Thoracic aorta (tissue), 2 donors: ENCODE data around the gene DNMT3B. TPM values are rescaled to one million over a fixed set of nuclear protein-coding genes. Genes with fewer than 3 reads are reported as not detected.

Experiments
- ATAC-seq: fragments of 150-250 bp; one replicate; pipeline ENCODE4 v1.8.0; 2017; ENCODE audit warnings: low read depth; ENCODE audit not compliant: insufficient number of reproducible peaks, low FRiP score
- DNase-seq: peaks from one replicate; pipeline ENCODE4 v3.0.0-alpha.2; 2020; ENCODE audit warnings: low spot score
- H3K27ac ChIP-seq, 2 donors: fragments of 200-600 bp; sonication (generic); 1 replicate in 1 of 2; 2 replicates in 1 of 2; pipeline ENCODE4 v1.5.1; 2016; ENCODE audit warnings: mild to moderate bottlenecking in 2 of 2, moderate library complexity in 2 of 2
- H3K27me3 ChIP-seq: fragments of 200-600 bp; sonication (generic); replicated peaks from 2 replicates; pipeline ENCODE4 v1.6.0; 2016; ENCODE audit warnings: mild to moderate bottlenecking; ENCODE audit not compliant: insufficient read depth
- H3K36me3 ChIP-seq: fragments of 200-600 bp; sonication (generic); one replicate; pipeline ENCODE4 v1.5.1; 2016
- H3K4me1 ChIP-seq, 2 donors: fragments of 200-600 bp; sonication (generic); 1 replicate in 1 of 2; 2 replicates in 1 of 2; pipeline versions ENCODE4 v1.5.1 to v1.6.0; 2016; ENCODE audit warnings: low read depth in 2 of 2, mild to moderate bottlenecking in 1 of 2; ENCODE audit not compliant: control insufficient read depth in 1 of 2
- H3K4me3 ChIP-seq: fragments of 200-600 bp; sonication (generic); 2 replicates; pipeline ENCODE4 v1.5.1; 2016; ENCODE audit warnings: mild to moderate bottlenecking
- H3K9me3 ChIP-seq: fragments of 200-600 bp; sonication (generic); 2 replicates; pipeline ENCODE4 v1.5.1; 2016
- total RNA-seq, 2 donors: library from RNA; depleted of rRNA; stranded (reverse); fragments of >200 nt; gene quantifications; one replicate each; pipeline versions ENCODE4 v1.1.0 to v1.2.3, GENCODE V29; 2016
- TF ChIP-seq, protein P1 (sequence below): fragments of 200-600 bp; sonication (generic); IDR thresholded peaks from one replicate; pipeline ENCODE4 v1.5.1; 2019; ENCODE audit warnings: antibody characterized with exemption

The DNMT3B gene
- total RNA-seq, 2 donors from 2014 or later: 0.81 to 1.3 TPM

DNA sequence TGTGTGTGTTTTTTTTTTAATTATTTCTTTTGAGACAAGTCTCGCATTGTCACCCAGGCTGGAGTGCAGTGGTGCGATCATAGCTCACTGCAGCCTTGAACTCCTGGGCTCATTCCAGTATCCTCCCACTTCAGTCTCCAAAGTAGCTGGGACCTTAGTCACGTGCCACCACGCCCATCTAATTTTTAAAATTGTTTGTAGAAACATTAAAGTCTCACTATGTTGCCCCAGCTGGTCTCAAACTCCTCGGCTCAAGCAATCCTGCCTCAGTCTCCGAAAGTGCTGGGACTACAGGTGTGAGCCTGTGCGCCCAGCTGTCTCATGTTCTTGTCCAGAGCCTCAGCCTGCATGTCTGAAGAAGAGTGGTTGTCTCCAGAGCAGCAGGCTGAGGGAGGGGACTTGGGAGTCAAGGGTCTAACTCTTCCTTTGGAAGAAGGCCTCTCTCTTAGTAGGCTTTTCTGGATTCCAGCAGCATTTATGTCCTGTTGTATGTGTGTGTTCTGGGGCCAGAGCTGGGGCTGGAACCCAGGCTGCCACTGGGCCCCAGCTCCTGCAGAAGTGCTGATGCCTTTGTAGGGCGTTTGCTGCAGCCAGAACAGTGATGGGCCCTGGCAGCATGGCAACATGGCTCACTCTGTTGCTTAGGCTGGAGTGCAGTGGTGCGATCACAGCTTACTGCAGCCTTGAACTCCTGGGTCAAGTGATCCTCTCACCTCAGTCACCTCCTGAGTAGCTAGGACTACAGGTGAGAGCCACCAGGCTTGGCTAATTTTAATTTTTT is 5.4 kb downstream of the DNMT3B start:
- no peak for DNase-seq
- no peak for ATAC-seq

DNA sequence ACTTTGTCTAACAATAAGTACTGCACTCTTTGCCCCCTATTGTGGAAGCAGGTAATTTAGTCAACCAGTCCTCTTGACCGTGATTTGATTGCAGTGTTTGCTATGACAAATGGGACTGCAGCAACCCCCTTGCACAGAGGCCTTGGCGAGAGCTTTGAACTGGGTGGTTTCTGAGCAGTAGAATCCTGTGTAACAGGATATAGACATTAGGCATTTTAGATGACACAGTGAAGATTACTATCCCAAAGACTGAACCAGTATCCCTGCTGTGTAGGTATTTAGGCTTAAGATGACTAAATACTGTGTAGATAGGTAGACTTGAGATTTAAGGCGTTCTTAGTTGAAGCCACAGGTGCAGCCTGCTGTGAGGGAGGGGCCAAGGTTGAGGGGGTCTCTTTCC is 9.9 kb downstream of the DNMT3B start:
- no peaks in the 10 kb centered on the region for H3K4me1 ChIP-seq
- TF ChIP-seq, protein P1, sequence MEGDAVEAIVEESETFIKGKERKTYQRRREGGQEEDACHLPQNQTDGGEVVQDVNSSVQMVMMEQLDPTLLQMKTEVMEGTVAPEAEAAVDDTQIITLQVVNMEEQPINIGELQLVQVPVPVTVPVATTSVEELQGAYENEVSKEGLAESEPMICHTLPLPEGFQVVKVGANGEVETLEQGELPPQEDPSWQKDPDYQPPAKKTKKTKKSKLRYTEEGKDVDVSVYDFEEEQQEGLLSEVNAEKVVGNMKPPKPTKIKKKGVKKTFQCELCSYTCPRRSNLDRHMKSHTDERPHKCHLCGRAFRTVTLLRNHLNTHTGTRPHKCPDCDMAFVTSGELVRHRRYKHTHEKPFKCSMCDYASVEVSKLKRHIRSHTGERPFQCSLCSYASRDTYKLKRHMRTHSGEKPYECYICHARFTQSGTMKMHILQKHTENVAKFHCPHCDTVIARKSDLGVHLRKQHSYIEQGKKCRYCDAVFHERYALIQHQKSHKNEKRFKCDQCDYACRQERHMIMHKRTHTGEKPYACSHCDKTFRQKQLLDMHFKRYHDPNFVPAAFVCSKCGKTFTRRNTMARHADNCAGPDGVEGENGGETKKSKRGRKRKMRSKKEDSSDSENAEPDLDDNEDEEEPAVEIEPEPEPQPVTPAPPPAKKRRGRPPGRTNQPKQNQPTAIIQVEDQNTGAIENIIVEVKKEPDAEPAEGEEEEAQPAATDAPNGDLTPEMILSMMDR: no peak
- no peaks in the 10 kb centered on the region for H3K9me3 ChIP-seq
- H3K4me3 ChIP-seq: no peak overlapping the region
- no peaks in the 10 kb centered on the region for H3K36me3 ChIP-seq
- H3K27me3 ChIP-seq: no peaks in the 10 kb centered on the region
- ATAC-seq: no peak
- DNase-seq: no peak
- no peak overlapping the region for H3K27ac ChIP-seq

More for the DNA sequence above, 5.4 kb downstream of the DNMT3B start:
- no peak overlapping the region for H3K27ac ChIP-seq
- no peaks in the 10 kb centered on the region for H3K36me3 ChIP-seq
- TF ChIP-seq, protein P1: no peak
- no peaks in the 10 kb centered on the region for H3K9me3 ChIP-seq
- no peaks in the 10 kb centered on the region for H3K27me3 ChIP-seq
- H3K4me3 ChIP-seq: no peak overlapping the region
- H3K4me1 ChIP-seq: peaks cover 4 to 10% of the 10 kb centered on the region in 2 donors

DNA sequence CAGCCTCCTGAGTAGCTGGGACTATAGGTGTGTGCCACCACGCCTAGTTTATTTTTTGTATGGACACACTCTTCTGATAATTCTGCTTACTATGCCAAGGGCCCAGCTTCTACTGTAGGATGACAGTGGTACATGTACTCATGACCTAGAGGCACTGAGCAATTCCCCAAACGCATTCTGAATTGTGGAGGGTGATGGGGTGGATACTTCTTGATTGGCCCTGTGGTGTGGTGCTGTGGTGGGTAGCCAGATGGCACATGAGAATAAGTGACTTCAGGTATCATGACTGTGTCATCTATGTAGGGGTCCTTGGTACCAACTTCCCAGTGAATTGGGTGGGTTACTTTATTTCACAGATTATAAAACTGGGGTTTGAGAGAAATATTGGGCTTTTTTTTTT is 11.0 kb downstream of the DNMT3B start:
- Histone ChIP-seq H3K36me3 (no peaks in the 10 kb centered on the region), H3K9me3 (no peaks in the 10 kb centered on the region), H3K4me3 (no peak overlapping the region), H3K27me3 (no peaks in the 10 kb centered on the region), H3K27ac (no peak overlapping the region), H3K4me1 (no peaks in the 10 kb centered on the region)
- ATAC-seq (no peak), DNase-seq (no peak)
- TF ChIP-seq, protein P1: no peak

DNA sequence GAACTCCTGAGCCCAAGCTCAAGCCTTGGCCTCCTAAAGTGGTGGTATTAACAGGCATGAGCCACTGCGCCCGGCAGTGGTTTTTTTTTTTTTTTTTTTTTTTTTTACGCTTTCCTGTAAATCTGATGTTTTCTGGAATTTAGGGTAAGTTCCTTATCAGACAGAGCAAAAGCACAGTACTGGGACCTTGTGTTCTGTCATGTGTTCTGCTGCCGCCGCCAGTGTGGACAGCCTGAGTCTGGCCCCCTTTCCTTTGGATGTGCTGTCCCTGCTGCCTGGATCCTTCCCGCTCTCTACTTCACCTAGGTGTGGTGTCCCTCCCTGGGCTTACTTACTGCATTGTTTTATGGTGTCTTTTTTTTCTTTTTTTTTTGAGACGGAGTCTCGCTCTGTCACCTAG is 11.7 kb downstream of the DNMT3B start:
- ATAC-seq: no peak

DNA sequence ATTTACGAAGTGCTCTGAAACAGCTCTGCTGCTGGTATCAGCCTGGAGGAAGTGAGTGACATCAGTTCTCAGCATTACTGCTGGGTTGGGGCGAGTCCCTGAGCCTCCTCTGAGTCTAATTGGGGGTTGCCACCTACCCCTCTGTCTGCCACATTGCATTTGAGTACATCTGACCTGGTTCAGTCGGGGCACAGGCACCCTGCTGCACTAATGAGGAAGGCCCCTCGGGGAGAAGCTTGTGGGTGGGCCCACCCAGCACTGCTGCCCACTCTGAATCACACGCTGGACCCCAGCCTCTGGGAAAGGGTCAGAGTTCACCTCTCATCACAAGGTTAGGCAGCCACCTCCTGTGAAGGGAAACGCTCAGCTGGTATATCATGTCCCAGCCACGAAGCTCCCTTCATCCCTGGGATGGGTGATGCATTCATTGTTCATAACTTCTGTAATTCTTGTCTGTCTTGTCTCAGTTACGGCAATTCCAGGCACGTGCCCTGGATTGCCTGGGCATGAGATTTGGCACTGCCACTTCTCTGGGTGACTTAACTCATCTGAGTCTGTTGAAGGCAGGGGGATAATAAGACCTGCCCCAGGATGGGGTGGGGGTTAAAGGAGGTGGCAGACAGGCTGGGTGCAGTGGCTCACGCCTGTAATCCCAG is 13.3 kb downstream of the DNMT3B start:
- H3K36me3 ChIP-seq: no peaks in the 10 kb centered on the region
- ATAC-seq (no peak), DNase-seq (no peak)
- TF ChIP-seq, protein P1: no peak
- H3K9me3 ChIP-seq: no peaks in the 10 kb centered on the region
- H3K27ac ChIP-seq: no peak overlapping the region
- no peaks in the 10 kb centered on the region for H3K27me3 ChIP-seq
- no peak overlapping the region for H3K4me3 ChIP-seq
- no peaks in the 10 kb centered on the region for H3K4me1 ChIP-seq

More for the DNA sequence above, 11.7 kb downstream of the DNMT3B start:
- H3K4me3 ChIP-seq: no peak overlapping the region
- no peaks in the 10 kb centered on the region for H3K36me3 ChIP-seq
- DNase-seq: no peak
- no peak overlapping the region for H3K27ac ChIP-seq
- H3K9me3 ChIP-seq: no peaks in the 10 kb centered on the region
- no peaks in the 10 kb centered on the region for H3K4me1 ChIP-seq
- TF ChIP-seq, protein P1: no peak
- no peaks in the 10 kb centered on the region for H3K27me3 ChIP-seq
